Ascending aorta (tissue), 2 donors: ENCODE results near the gene PLSCR4. TPM values are rescaled to one million over a fixed set of nuclear protein-coding genes. Genes with fewer than 3 reads are reported as not detected.
"Not testable (repeated sequence)": the region's sequence is repeated elsewhere in the genome, so short reads cannot be mapped to it uniquely, and the experiment has no call there.

ENCODE experiments used
- DNase-seq, 2 donors: peaks; one replicate each; pipeline ENCODE4 v3.0.0-alpha.2; 2019; ENCODE audit warnings: low spot score in 2 of 2
- H3K27ac ChIP-seq, 2 donors: fragments of 200-600 bp; sonication (generic); one replicate each; pipeline ENCODE4 v1.5.1; 2016 to 2017; ENCODE audit warnings: mild to moderate bottlenecking in 1 of 2
- H3K27me3 ChIP-seq: fragments of 200-600 bp; sonication (generic); one replicate; pipeline ENCODE4 v1.5.1; 2017
- H3K36me3 ChIP-seq, 2 donors: fragments of 200-600 bp; sonication (generic); one replicate each; pipeline ENCODE4 v1.5.1; 2016
- H3K4me1 ChIP-seq, 2 donors: fragments of 200-600 bp; sonication (generic); one replicate each; pipeline ENCODE4 v1.5.1; 2016 to 2017; ENCODE audit warnings: mild to moderate bottlenecking in 1 of 2
- H3K4me3 ChIP-seq, 2 donors: fragments of 200-600 bp; sonication (generic); one replicate each; pipeline ENCODE4 v1.5.1; 2016 to 2017; ENCODE audit warnings: mild to moderate bottlenecking in 1 of 2
- H3K9me3 ChIP-seq, 2 donors: fragments of 200-600 bp; sonication (generic); one replicate each; pipeline ENCODE4 v1.5.1; 2016
- CTCF ChIP-seq, 3 experiments: fragments of 200-600 bp in 2 of 3; fragments of 450-650 bp in 1 of 3; sonication (generic) in 2 of 3; IDR thresholded peaks; one replicate each; pipeline ENCODE4 v1.5.1; 2016 to 2019; ENCODE audit warnings: antibody characterized with exemption in 3 of 3, mild to moderate bottlenecking in 1 of 3, moderate library complexity in 1 of 3
- intact Hi-C: fragments of 100-400 bp; cut with DNase I; formaldehyde crosslinking; loops from one replicate; pipeline ENCODE4 v1.15.1; 2023
- total RNA-seq: library from RNA; depleted of rRNA; stranded (reverse); fragments of >200 nt; gene quantifications from one replicate; pipeline ENCODE4 v1.1.0, GENCODE V29; 2016

PLSCR4 gene
- total RNA-seq: 87.2 TPM

- H3K27me3 ChIP-seq: no peaks in the 10 kb centered on the region
- peak within 1 kb of the TSS; percentile 96 to 100 for H3K27ac ChIP-seq
- H3K9me3 ChIP-seq: peaks cover 0 to 7% of the 10 kb centered on the region in 2 donors
- intact Hi-C loops: loop anchor here (2.0 to 5.0 kb wide), 3 partner anchors 24 to 88 kb away; partner anchors contain the start of gene PLOD2
- H3K36me3 ChIP-seq: no peaks in the 10 kb centered on the region
- peaks cover 0 to 5% of the 10 kb centered on the region in 2 donors for H3K4me1 ChIP-seq
- TF ChIP-seq CTCF (IDR thresholded peaks at IDR 0.05): no peak
- H3K4me3 ChIP-seq: peak within 1 kb of the TSS; percentile 89 to 97
- DNase-seq: peak in 1 of 2 donors; percentile 89
Measured at GRCh38 chr3:146250449-146251382, at the start of gene PLSCR4. Gene PLSCR4 (minus strand): TSS chr3:146251105. CDS start chr3:146222071, 29,034 bp downstream.

GRCh38 chr3:146293401-146293800 lies 42.5 kb upstream of the PLSCR4 start:
- H3K36me3 ChIP-seq, H3K4me3 ChIP-seq, DNase-seq, H3K27ac ChIP-seq, intact Hi-C loops, H3K27me3 ChIP-seq, H3K9me3 ChIP-seq, H3K4me1 ChIP-seq: not testable (repeated sequence)

GRCh38 chr3:146283781-146284445 lies 33.0 kb upstream of the PLSCR4 start:
- no peak for DNase-seq
- no peaks in the 10 kb centered on the region for H3K9me3 ChIP-seq
- H3K4me3 ChIP-seq: no peak overlapping the region
- intact Hi-C loops: no loop called here
- TF ChIP-seq CTCF (IDR thresholded peaks at IDR 0.05): no peak
- no peaks in the 10 kb centered on the region for H3K27me3 ChIP-seq
- H3K27ac ChIP-seq: no peak overlapping the region
- peaks cover 0 to 17% of the 10 kb centered on the region in 2 donors for H3K4me1 ChIP-seq
- H3K36me3 ChIP-seq: no peaks in the 10 kb centered on the region

GRCh38 chr3:146280864-146281263 lies 30.0 kb upstream of the PLSCR4 start:
- no peak overlapping the region for H3K4me3 ChIP-seq
- intact Hi-C loops: no loop called here
- DNase-seq: no peak
- no peaks in the 10 kb centered on the region for H3K36me3 ChIP-seq
- H3K4me1 ChIP-seq: peaks cover 3 to 36% of the 10 kb centered on the region in 2 donors
- TF ChIP-seq CTCF (IDR thresholded peaks at IDR 0.05): no peak
- peak overlapping the region in 1 of 2 donors; percentile 19 for H3K27ac ChIP-seq
- H3K27me3 ChIP-seq: no peaks in the 10 kb centered on the region
- no peaks in the 10 kb centered on the region for H3K9me3 ChIP-seq

GRCh38 chr3:146279951-146280350 lies 29.0 kb upstream of the PLSCR4 start:
- no peak for DNase-seq
- intact Hi-C loops: loop anchor here (2.0 to 5.0 kb wide), 2 partner anchors 29 to 38 kb away; no protein-coding TSS in a partner anchor
- TF ChIP-seq CTCF (IDR thresholded peaks at IDR 0.05): no peak
- peak overlapping the region; percentile 78 to 82 for H3K27ac ChIP-seq
- H3K27me3 ChIP-seq: no peaks in the 10 kb centered on the region
- H3K36me3 ChIP-seq: no peaks in the 10 kb centered on the region
- peak overlapping the region in 1 of 2 donors; percentile 3 for H3K4me3 ChIP-seq
- no peaks in the 10 kb centered on the region for H3K9me3 ChIP-seq
- H3K4me1 ChIP-seq: peaks cover 3 to 44% of the 10 kb centered on the region in 2 donors
